GM13976 (cell line): ENCODE results near the gene INF2.

Experiments used
- DNase-seq: peaks from one replicate; pipeline ENCODE4 v3.0.0; 2012; ENCODE audit warnings: low spot score
- in situ Hi-C: fragments of 300-500 bp; cut with MboI; formaldehyde crosslinking; loops from one replicate; pipeline ENCODE4 v1.12.0; 2022; ENCODE audit warnings: low sequenced_read_pairs, mixed read lengths, inconsistent platforms; ENCODE audit not compliant: unreplicated experiment
- TF ChIP-seq, protein P1 (sequence below): IDR thresholded peaks from 2 replicates; pipeline ENCODE4 v1.5.1; 2012; ENCODE audit warnings: borderline replicate concordance, mild to moderate bottlenecking; ENCODE audit not compliant: insufficient read depth; ENCODE audit errors: extremely low read depth, missing control alignments, control extremely low read depth

The INF2 gene

GRCh38 chr14:104673481-104673880 is 15.9 kb upstream of the INF2 start:
- no peak for DNase-seq
- TF ChIP-seq, protein P1, sequence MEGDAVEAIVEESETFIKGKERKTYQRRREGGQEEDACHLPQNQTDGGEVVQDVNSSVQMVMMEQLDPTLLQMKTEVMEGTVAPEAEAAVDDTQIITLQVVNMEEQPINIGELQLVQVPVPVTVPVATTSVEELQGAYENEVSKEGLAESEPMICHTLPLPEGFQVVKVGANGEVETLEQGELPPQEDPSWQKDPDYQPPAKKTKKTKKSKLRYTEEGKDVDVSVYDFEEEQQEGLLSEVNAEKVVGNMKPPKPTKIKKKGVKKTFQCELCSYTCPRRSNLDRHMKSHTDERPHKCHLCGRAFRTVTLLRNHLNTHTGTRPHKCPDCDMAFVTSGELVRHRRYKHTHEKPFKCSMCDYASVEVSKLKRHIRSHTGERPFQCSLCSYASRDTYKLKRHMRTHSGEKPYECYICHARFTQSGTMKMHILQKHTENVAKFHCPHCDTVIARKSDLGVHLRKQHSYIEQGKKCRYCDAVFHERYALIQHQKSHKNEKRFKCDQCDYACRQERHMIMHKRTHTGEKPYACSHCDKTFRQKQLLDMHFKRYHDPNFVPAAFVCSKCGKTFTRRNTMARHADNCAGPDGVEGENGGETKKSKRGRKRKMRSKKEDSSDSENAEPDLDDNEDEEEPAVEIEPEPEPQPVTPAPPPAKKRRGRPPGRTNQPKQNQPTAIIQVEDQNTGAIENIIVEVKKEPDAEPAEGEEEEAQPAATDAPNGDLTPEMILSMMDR: no peak
- in situ Hi-C loops: no loop called here

DNA sequence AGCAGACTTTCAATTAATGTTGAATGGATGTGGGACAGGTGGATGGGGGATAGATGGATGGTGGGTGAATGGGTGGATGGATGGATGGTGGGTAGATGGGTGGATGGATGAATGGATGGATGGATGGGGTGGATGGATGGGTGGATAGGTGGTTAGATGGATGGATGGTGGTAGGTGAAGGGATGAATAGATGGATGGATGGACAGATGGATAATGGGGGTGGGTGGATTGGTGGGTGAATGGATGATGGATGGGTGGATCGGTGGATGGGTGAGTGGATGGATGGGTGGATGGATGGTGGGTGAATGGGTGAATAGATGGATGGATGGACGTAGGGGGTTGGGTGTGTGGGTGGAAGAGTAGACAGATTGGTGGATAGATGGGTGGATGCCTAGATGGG is 14.0 kb upstream of the INF2 start:
- in situ Hi-C loops: no loop called here
- TF ChIP-seq, protein P1: no peak
- DNase-seq: no peak

DNA sequence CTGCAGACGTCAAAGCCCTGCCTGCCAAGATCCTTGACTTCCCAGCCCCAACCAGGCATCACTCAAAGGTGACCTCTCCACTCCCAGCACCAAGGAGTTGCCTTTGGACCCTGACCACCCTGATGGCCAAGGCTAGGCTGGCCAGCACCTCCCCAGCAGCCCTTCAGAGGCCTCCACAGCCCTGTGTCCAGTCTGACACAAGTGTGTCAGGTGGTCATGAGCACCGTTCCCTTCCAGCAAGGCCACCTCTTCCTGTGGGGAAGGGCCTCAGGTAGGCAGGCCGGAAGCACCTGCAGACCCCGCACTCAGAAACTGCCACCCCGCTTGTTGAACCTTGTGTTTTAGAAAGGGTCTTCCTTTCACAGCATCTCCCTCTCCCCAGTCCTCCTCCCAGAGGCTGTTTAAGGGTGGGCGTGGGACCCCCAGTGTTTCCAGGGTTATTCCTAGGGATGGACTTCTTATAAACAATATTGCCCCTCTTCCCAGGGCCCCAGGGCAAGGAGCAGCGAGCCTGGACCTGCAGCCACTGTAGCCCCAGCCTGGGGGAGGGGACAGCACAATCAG is 13.2 kb upstream of the INF2 start:
- TF ChIP-seq, protein P1: no peak
- in situ Hi-C loops: no loop called here
- DNase-seq: no peak

- peak; percentile 78 for DNase-seq
- TF ChIP-seq, protein P1: no peak
- in situ Hi-C loops: no loop called here
These were observed 12.5 kb upstream of the INF2 start for GRCh38 chr14:104676694-104677511.

DNA sequence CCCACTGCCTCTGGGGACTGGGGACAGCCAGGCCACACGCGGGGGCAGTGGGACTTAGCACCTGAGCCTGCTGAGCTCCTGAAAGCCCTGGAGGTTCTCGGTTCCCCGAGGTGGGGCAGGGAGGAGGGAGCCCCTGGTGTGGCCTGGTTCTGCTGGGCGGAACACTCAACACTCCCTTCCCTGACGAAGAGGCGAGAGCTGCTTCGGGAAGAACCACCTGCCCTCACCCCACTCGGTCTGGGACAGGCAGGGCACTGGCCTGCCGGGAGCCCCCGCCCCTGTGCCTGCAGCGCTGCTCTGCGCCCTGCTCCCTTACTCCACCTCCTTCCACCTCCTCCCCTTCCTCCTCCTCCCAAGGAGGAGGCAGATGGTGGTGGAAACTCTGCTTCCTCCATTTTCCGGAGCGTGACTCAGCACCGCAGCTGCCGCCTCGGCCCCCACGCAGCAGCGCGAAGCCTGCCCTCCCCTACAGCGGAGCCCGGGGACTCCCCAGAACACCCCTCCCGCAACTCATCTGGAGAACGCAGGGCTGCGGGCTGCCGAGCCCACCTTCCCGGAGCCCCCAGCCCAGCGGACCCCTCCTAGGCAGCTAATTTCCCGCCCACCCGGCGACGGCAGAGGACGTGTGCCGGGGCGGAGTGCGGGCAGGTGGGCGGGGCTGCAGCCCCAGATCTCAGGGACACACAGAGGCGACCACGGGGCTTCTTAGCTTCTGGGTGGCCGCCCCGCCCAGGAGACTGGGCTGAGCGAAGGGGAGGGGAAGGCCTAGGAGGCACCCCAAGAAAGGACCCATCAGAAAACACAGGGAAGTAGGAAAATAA is 11.7 kb upstream of the INF2 start:
- TF ChIP-seq, protein P1: no peak
- in situ Hi-C loops: no loop called here
- peak; percentile 87 for DNase-seq

DNA sequence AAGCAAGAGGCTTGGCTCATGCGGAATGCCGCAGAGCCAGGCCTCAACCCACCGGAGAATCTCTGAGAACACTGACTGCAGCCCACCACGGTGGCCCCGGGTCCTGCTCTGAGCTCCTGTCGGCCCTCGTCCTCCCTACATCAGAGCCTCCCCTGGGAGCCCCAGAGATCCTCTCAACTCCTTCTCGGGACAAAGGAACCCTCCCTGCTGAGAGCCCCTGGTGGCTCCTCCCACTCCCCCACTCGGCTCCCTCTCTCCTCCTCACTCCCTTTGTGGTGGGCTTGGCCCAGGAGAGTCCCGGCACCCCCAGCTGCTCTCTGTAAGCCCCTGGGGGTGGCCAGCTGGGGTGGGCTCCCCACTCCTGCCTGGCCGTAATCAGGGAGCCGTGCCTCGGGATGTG is 11.1 kb upstream of the INF2 start:
- no peak for DNase-seq
- TF ChIP-seq, protein P1: no peak
- in situ Hi-C loops: no loop called here
